SK-N-SH (cell line): ENCODE data around the gene TRUB2. TPM values are rescaled to one million over a fixed set of nuclear protein-coding genes. Genes with fewer than 3 reads are reported as not detected.

ENCODE experiments used
- CTCF ChIA-PET: fragments of 300-600, 350-600 bp; formaldehyde crosslinking; extraction: SDS; loops from one replicate; lab custom pipeline; 2021; lab: Yijun Ruan, JAX
- POLR2A ChIA-PET: fragments of 350-600 bp; sonication (Branson Sonifier 250); formaldehyde crosslinking; extraction: SDS; loops from one replicate; lab custom pipeline; 2020; ENCODE audit warnings: antibody characterized with exemption, inconsistent platforms; lab: Yijun Ruan, JAX
- DNase-seq: peaks from one replicate; pipeline ENCODE4 v3.0.0; 2012
- H2AFZ ChIP-seq: fragments of 200-600 bp; sonication (generic); 2 replicates; pipeline ENCODE4 v1.8.1; 2016; ENCODE audit warnings: antibody characterized with exemption, mild to moderate bottlenecking, low read depth
- H3F3A ChIP-seq: fragments of 200-600 bp; sonication (generic); replicated peaks from 2 replicates; pipeline ENCODE3; 2016; ENCODE audit warnings: antibody characterized with exemption, mild to moderate bottlenecking; ENCODE audit not compliant: insufficient read depth
- H3K27ac ChIP-seq, 2 experiments: fragments of 200-500 bp in 1 of 2; fragments of 200-600 bp in 1 of 2; sonication (Bioruptor generic) in 1 of 2; sonication (generic), shearing (Covaris generic) in 1 of 2; 2 replicates each; pipeline versions ENCODE4 v1.5.1 to v1.6.1; 2014 to 2016; ENCODE audit warnings: low read depth in 2 of 2, inconsistent platforms in 1 of 2, low read length in 1 of 2, mild to moderate bottlenecking in 1 of 2, mixed read lengths in 1 of 2
- H3K27me3 ChIP-seq: fragments of 200-600 bp; sonication (generic), shearing (Covaris generic); 2 replicates; pipeline ENCODE4 v1.6.1; 2016; ENCODE audit warnings: mixed run types; ENCODE audit not compliant: insufficient read depth
- H3K36me3 ChIP-seq, 2 experiments: fragments of 200-500 bp in 1 of 2; fragments of 200-600 bp in 1 of 2; sonication (Bioruptor generic) in 1 of 2; sonication (generic) in 1 of 2; replicated peaks in 1 of 2; 2 replicates each; pipeline versions ENCODE3 to v1.5.1; 2014 to 2016; ENCODE audit warnings: low read length in 1 of 2, mild to moderate bottlenecking in 1 of 2; ENCODE audit not compliant: insufficient read depth in 2 of 2, control insufficient read depth in 1 of 2
- H3K4me1 ChIP-seq, 2 experiments: fragments of 200-500 bp in 1 of 2; fragments of 200-600 bp in 1 of 2; sonication (Bioruptor generic) in 1 of 2; sonication (generic), shearing (Covaris generic) in 1 of 2; 2 replicates each; pipeline versions ENCODE4 v1.5.1 to v1.6.1; 2014 to 2016; ENCODE audit warnings: low read depth in 1 of 2, low read length in 1 of 2, mixed run types in 1 of 2; ENCODE audit not compliant: insufficient read depth in 2 of 2, control insufficient read depth in 1 of 2
- H3K4me2 ChIP-seq: fragments of 200-600 bp; sonication (generic), shearing (Covaris generic); 2 replicates; pipeline ENCODE4 v1.6.1; 2017; ENCODE audit warnings: mixed run types
- H3K4me3 ChIP-seq, 2 experiments: fragments of 200-500 bp in 1 of 2; fragments of 200-600 bp in 1 of 2; sonication (Bioruptor generic) in 1 of 2; sonication (generic), shearing (Covaris generic) in 1 of 2; 2 replicates each; pipeline versions ENCODE4 v1.5.1 to v1.8.1; 2014 to 2016; ENCODE audit warnings: low read depth in 2 of 2, inconsistent platforms in 1 of 2, low read length in 1 of 2, mild to moderate bottlenecking in 1 of 2, mixed read lengths in 1 of 2, moderate library complexity in 1 of 2
- H3K79me2 ChIP-seq: fragments of 200-600 bp; sonication (generic); 2 replicates; pipeline ENCODE4 v1.8.1; 2017; ENCODE audit warnings: mild to moderate bottlenecking; ENCODE audit not compliant: insufficient read depth
- H3K9ac ChIP-seq: fragments of 200-600 bp; sonication (generic); 2 replicates; pipeline ENCODE4 v1.6.1; 2017; ENCODE audit warnings: mixed run types
- H3K9me2 ChIP-seq: fragments of 200-600 bp; sonication (generic); 2 replicates; pipeline ENCODE4 v1.6.1; 2017; ENCODE audit warnings: mixed run types
- H3K9me3 ChIP-seq: fragments of 200-600 bp; sonication (generic); 2 replicates; pipeline ENCODE4 v1.6.1; 2017; ENCODE audit warnings: mixed run types, mild to moderate bottlenecking, moderate library complexity
- H4K20me1 ChIP-seq: fragments of 200-600 bp; sonication (generic); 2 replicates; pipeline ENCODE4 v1.6.1; 2017; ENCODE audit warnings: mild to moderate bottlenecking, mixed run types; ENCODE audit not compliant: insufficient read depth
- CTCF ChIP-seq: fragments of 200-600 bp; sonication (generic); IDR thresholded peaks from 2 replicates; pipeline ENCODE4 v1.6.1; 2017; ENCODE audit warnings: antibody characterized with exemption, mild to moderate bottlenecking, moderate library complexity
- FOSL2 ChIP-seq: IDR thresholded peaks from 2 replicates; pipeline ENCODE4 v1.4.0; 2012; ENCODE audit warnings: low read depth, mild to moderate bottlenecking, moderate library complexity, borderline replicate concordance
- GATA2 ChIP-seq: sonication (generic); formaldehyde crosslinking; IDR thresholded peaks from 2 replicates; pipeline ENCODE4 v1.5.0; 2020; ENCODE audit warnings: mild to moderate bottlenecking, missing genetic modification reagents
- JUND ChIP-seq: IDR thresholded peaks from 2 replicates; pipeline ENCODE4 v1.4.0; 2012
- MXI1 ChIP-seq: IDR thresholded peaks from 2 replicates; pipeline ENCODE4 v1.6.1; 2012; ENCODE audit warnings: mild to moderate bottlenecking, low read depth, low read length, improper control_type of control experiment
- NRF1 ChIP-seq: IDR thresholded peaks from 2 replicates; pipeline ENCODE4 v1.6.1; 2012; ENCODE audit warnings: low read depth, mild to moderate bottlenecking, low read length
- RCOR1 ChIP-seq: fragments of 150-350 bp; IDR thresholded peaks from 2 replicates; pipeline ENCODE4 v1.6.1; 2017; ENCODE audit warnings: antibody characterized with exemption, low read length
- RXRA ChIP-seq: IDR thresholded peaks from 2 replicates; pipeline ENCODE4 v1.4.0; 2012; ENCODE audit warnings: low read depth, mild to moderate bottlenecking, borderline replicate concordance
- SIN3A ChIP-seq: IDR thresholded peaks from 2 replicates; pipeline ENCODE4 v1.6.1; 2012; ENCODE audit warnings: low read depth, mild to moderate bottlenecking, low read length, moderate library complexity, borderline replicate concordance
- TCF12 ChIP-seq: IDR thresholded peaks from 2 replicates; pipeline ENCODE4 v1.4.0; 2012
- YY1 ChIP-seq: IDR thresholded peaks from 2 replicates; pipeline ENCODE4 v1.4.0; 2012; ENCODE audit warnings: low read depth, mild to moderate bottlenecking
- WGBS: methylation state at CpG from one replicate; pipeline ENCODE4 v1.1.6; 2017; ENCODE audit warnings: low lambda C conversion rate; 5-methylcytosine and 5-hydroxymethylcytosine counted together
- polyA plus RNA-seq, 3 experiments: library from polyadenylated mRNA; depleted of rRNA; stranded (reverse); fragments of >200 nt; gene quantifications; 2 replicates each; pipeline ENCODE4 v1.2.3, GENCODE V29; 2012
- TF ChIP-seq, protein P1 (sequence below): fragments of 150-350 bp; IDR thresholded peaks from 2 replicates; pipeline ENCODE4 v1.6.1; 2017; ENCODE audit warnings: antibody characterized with exemption, low read length, low read depth, borderline replicate concordance
- TF ChIP-seq, protein P2 (sequence below): IDR thresholded peaks from 2 replicates; pipeline ENCODE4 v1.4.0; 2012; ENCODE audit warnings: low read depth, borderline replicate concordance

The TRUB2 gene
- polyA plus RNA-seq, 1 of the 3 experiments (the other 2 are of a cell fraction), result 18.8 TPM

DNA sequence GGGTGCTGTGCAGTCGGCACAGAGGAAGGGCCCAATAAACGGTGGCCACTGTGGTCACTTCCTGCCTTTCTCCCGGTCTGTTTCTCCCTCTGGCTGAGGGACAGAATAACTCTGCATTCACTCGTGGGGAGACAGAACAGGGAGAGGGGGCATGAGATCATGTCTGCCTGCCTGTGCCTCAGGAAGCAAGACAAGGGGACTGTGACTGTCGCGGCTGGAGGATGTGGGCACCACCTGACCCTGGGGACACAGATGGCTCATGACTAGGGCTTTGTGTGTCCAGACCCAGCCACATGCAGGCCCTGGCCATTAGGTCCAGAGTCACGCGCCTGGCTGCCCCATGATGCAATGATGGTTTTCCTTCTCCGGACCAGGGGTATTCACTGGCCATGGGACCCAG lies 5.8 kb downstream of the TRUB2 start:
- Histone ChIP-seq H3F3A (no peaks in the 10 kb centered on the region), H3K4me2 (no peak overlapping the region), H3K4me3 (no peak overlapping the region)
- TF ChIP-seq GATA2 (CRISPR knock-in tag), result no peak
- TF ChIP-seq RCOR1, result no peak
- no peak for TF ChIP-seq JUND
- TF ChIP-seq, protein P1, sequence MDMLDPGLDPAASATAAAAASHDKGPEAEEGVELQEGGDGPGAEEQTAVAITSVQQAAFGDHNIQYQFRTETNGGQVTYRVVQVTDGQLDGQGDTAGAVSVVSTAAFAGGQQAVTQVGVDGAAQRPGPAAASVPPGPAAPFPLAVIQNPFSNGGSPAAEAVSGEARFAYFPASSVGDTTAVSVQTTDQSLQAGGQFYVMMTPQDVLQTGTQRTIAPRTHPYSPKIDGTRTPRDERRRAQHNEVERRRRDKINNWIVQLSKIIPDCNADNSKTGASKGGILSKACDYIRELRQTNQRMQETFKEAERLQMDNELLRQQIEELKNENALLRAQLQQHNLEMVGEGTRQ, result no peak
- no peak for TF ChIP-seq SIN3A
- no peak for TF ChIP-seq CTCF
- TF ChIP-seq RXRA, result no peak
- TF ChIP-seq, all 33 proteins: peak for 0
- Histone ChIP-seq H3K9me3 (no peaks in the 10 kb centered on the region), H4K20me1 (no peaks in the 10 kb centered on the region), H3K9me2 (no peaks in the 10 kb centered on the region), H3K36me3 (peaks cover 32 to 36% of the 10 kb centered on the region in 2 experiments), H3K9ac (no peak overlapping the region), H3K4me1 (peaks cover 0 to 3% of the 10 kb centered on the region in 2 experiments; a peak in 1 of 4 replicates), H3K27me3 (no peaks in the 10 kb centered on the region), H3K79me2 (peaks cover 10% of the 10 kb centered on the region), H3K27ac (no peak overlapping the region), H2AFZ (no peak overlapping the region)
- ChIA-PET POLR2A (no interaction called here), CTCF (no interaction called here)
- WGBS, result 81% methylated on average over 9 of the region's 9 CpGs
- no peak for DNase-seq

- POLR2A ChIA-PET, result interaction anchor here (0.7 kb wide), 1 partner anchor 142 kb away, joined by 3 read pairs; no protein-coding TSS in a partner anchor
These were observed 7.5 kb downstream of the TRUB2 start for GRCh38 chr9:128314697-128315096.

More at GRCh38 chr9:128314697-128315096, 7.5 kb downstream of the TRUB2 start:
- no peak overlapping the region for H2AFZ ChIP-seq
- no peaks in the 10 kb centered on the region for H3K79me2 ChIP-seq
- H4K20me1 ChIP-seq, result no peaks in the 10 kb centered on the region
- WGBS, result 96% methylated on average over 4 of the region's 4 CpGs
- no peak overlapping the region for H3K9ac ChIP-seq
- H3K36me3 ChIP-seq, result peaks cover 32 to 52% of the 10 kb centered on the region in 2 experiments
- DNase-seq, result no peak
- H3K27me3 ChIP-seq, result no peaks in the 10 kb centered on the region
- H3K27ac ChIP-seq, result no peak overlapping the region
- H3K4me1 ChIP-seq, result no peaks in the 10 kb centered on the region
- CTCF ChIA-PET, result interaction anchor here (0.7 to 1.3 kb wide), 2 partner anchors 19 to 27 kb away, joined by 3 read pairs; no protein-coding TSS in a partner anchor
- no peak for TF ChIP-seq YY1
- no peak for TF ChIP-seq NRF1
- TF ChIP-seq, protein P2, sequence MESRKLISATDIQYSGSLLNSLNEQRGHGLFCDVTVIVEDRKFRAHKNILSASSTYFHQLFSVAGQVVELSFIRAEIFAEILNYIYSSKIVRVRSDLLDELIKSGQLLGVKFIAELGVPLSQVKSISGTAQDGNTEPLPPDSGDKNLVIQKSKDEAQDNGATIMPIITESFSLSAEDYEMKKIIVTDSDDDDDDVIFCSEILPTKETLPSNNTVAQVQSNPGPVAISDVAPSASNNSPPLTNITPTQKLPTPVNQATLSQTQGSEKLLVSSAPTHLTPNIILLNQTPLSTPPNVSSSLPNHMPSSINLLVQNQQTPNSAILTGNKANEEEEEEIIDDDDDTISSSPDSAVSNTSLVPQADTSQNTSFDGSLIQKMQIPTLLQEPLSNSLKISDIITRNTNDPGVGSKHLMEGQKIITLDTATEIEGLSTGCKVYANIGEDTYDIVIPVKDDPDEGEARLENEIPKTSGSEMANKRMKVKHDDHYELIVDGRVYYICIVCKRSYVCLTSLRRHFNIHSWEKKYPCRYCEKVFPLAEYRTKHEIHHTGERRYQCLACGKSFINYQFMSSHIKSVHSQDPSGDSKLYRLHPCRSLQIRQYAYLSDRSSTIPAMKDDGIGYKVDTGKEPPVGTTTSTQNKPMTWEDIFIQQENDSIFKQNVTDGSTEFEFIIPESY, result no peak
- TF ChIP-seq FOSL2, result no peak
- TF ChIP-seq GATA2 (CRISPR knock-in tag), result no peak
- TF ChIP-seq TCF12, result no peak
- no peak for TF ChIP-seq CTCF
- TF ChIP-seq MXI1, result no peak
- H3K4me2 ChIP-seq, result no peak overlapping the region
- H3F3A ChIP-seq, result no peaks in the 10 kb centered on the region
- H3K9me3 ChIP-seq, result no peaks in the 10 kb centered on the region
- H3K4me3 ChIP-seq, result no peak overlapping the region
- no peaks in the 10 kb centered on the region for H3K9me2 ChIP-seq
